GM08714 (cell line): ENCODE measurements around the gene HOTAIR.

Experiments
- H3K4me3 ChIP-seq: fragments of 200-500 bp; sonication (Bioruptor generic); 2 replicates; pipeline ENCODE4 v1.5.1; 2014; ENCODE audit warnings: mild to moderate bottlenecking, low read length, inconsistent platforms
- ZNF274 ChIP-seq: IDR thresholded peaks from 2 replicates; pipeline ENCODE4 v1.6.1; 2012; ENCODE audit warnings: mild to moderate bottlenecking, low read depth, low read length

The HOTAIR gene

DNA sequence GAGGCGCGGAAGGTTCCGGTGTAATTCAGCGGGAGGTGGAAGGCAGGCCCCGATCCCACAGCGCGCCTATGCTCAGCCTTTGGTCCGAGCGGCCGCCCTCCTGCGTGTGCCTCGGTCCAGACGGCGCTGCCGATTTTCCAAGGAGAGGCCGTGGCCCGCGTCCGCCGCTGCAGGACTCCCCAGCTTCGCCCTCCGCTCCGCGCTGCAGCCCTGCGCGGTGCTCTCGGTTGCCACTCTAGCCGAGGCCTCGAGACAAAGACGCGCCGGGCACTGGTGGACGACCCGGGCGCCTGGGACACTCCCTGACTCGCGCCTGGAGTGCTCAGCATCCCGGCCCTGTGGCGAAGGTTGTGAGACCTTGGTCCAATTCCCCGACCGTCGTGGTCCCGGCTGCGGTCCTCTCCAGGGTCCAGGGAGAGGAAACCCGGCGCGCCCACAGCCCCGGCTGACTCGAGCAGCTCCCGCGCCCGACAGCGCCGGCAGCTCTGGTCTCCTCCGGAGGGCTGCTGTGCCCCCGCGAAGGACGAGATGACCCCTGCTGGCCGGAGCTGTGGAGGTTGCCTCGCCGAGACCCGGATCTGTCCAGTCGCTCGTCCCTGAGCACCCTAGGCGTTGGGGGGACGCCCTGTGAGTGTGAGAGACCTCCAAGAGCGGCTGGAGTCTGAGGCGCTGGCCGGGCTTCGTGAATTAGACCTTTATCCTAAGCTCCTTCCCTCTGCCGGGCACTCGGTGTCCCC lies 13.6 kb downstream of the HOTAIR start:
- no peak for TF ChIP-seq ZNF274
- H3K4me3 ChIP-seq: no peak overlapping the region

DNA sequence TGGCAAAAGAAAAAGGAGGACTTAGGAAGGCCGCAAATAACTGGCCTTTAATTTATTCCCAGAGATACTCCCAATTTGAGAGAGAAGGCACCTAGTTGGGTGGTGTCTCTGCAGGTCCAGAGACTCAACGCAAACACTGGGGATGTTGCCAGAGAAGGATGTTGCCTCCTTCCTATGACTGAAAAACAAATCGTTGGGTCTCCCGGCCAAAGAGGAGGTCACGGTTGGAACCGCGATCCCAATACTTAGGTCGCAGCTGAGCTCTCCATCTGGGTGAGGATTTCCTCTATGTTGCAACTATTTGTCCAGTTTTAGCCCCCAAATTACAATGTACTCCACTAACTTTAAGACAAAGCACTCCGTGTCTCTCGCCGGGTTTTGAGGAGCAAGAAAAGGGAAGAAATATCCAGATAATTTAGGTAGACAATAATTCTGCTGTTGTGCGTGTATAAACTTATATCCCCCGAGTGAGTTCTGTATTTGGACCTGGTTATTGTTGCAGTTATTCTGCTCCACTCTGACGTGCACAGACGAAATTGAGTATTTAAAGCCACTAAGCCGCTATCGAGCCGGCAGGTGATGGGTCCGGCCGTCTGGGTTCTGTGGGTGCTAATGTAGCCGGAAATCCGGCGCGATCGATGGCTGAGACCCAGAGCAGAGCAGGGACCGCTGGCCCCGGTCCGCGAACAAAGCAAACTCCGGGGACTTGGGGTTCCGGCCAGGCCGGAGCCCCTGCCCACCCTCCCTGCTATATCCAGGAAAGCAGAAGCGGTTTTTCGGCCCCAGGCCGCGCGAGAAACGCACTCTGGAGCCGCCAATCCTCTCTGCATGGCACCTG lies 14.3 kb downstream of the HOTAIR start:
- no peak overlapping the region for H3K4me3 ChIP-seq
- no peak for TF ChIP-seq ZNF274

DNA sequence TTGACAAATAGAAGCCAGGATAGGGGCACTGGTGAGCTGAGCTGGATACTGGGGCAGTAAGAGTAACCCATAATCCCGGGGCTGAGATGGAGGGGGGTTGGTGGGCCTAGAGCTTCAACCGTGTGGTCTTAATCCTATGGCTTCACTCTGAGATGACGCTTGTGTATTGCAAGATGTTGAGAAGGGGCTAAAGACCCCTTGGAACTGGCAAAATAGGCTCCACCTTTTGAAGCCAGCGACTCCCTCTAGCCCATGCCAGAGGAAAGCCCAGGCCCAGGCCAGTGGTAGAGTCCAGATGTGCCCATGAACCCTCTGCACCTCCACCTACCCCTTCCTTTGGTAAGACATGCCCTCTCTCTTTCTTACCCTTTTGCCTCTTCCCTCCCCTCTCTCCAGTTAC lies 15.4 kb downstream of the HOTAIR start:
- H3K4me3 ChIP-seq: no peak overlapping the region
- TF ChIP-seq ZNF274: no peak

DNA sequence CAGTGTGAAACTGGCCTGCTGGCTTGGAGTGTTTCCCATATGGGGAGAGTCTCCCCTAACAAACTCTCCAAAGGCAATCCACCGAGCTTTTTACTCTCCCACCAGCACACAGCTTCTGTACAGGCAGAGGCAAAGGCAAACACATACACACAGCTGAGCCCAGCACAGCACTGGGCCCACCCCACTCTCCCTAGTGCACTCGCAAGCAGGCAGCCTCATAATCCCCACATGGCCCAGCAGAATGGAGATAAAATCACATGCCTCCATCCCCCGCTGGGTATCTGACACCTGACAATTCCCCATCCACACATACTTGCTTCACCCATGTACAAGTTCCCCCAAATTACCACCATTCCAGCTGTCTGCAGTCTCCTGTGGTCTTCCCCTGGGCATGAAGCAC lies 16.6 kb downstream of the HOTAIR start:
- H3K4me3 ChIP-seq: no peak overlapping the region
- no peak for TF ChIP-seq ZNF274

DNA sequence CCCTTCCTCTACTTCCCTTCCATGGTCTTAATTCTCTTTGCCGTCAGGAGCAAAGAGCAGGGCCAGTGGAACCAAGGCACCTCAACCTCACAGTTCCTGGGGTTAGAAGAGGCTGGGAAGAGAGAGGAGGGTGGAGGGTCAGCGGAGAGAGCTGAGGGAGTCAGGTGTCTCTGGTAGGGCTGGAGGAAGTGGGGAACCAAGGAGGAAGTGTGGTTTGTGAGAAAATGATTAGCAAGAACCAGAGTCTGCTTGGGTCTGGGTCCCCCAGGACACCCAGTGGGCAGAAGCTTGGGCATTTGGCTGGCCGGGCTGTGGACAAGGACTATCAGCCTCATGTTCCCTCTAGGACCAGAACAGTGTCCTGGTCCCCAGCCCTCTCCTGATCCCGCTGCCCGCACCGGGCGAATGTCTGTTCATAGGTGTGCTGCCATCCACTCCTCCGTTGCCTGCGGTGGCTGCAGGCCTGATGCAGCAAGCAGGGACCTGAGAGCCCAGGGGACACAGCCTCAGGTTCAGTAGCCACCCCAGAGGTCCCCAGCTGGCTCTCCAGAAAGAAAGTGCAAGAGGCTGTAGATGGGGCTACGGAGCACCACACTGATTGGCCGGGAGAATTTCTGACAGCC lies 17.7 kb downstream of the HOTAIR start:
- no peak for TF ChIP-seq ZNF274
- H3K4me3 ChIP-seq: no peak overlapping the region

DNA sequence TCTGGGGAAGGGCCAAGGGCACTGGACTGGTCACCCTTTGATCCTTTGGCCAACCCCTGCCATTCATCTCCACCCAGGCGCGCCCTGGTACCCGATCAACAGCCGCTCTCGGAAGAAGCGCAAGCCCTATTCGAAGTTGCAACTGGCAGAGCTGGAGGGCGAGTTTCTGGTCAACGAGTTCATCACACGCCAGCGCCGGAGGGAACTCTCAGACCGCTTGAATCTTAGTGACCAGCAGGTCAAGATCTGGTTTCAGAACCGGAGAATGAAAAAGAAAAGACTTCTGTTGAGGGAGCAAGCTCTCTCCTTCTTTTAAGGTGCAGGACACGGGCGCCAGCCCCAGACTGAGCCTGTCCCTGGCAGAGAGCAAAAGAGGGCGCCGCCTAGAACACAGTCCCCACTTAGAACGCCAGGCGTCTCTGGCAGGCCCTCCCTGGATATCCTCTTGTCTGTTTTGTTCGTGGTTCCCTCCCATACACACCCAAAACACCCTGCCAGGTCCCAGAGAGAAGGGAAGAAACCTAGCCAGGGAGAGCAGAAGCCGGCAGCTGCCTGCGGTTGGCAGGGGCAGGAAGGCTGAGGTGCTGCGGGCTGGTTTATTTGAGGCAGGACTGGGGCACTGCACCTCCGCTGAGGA lies 18.4 kb downstream of the HOTAIR start:
- H3K4me3 ChIP-seq: no peak overlapping the region
- no peak for TF ChIP-seq ZNF274

DNA sequence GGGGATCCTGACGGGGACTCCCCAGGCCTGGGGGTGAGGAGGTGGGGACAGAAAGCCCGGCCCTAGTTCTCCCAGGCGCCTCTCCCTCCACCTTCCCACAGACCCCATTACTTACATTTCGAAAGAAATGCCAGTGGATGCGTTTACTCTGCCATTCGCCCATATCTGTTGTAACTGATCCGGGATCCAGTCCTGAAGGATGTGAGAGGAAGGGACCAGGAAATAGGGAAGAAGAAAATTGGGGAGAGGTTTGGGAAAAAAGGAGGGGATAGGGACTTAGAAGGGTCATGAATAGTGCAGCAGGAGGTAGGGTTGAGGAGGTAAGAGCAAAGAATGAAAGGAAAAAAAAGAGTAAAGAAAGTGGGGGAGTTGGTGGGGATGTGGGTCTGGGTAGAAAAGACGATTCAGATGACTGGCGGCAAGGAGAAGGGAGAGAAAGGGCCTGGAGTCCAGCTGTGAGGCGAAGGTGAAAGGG lies 18.9 kb downstream of the HOTAIR start:
- no peak for TF ChIP-seq ZNF274
- no peak overlapping the region for H3K4me3 ChIP-seq

DNA sequence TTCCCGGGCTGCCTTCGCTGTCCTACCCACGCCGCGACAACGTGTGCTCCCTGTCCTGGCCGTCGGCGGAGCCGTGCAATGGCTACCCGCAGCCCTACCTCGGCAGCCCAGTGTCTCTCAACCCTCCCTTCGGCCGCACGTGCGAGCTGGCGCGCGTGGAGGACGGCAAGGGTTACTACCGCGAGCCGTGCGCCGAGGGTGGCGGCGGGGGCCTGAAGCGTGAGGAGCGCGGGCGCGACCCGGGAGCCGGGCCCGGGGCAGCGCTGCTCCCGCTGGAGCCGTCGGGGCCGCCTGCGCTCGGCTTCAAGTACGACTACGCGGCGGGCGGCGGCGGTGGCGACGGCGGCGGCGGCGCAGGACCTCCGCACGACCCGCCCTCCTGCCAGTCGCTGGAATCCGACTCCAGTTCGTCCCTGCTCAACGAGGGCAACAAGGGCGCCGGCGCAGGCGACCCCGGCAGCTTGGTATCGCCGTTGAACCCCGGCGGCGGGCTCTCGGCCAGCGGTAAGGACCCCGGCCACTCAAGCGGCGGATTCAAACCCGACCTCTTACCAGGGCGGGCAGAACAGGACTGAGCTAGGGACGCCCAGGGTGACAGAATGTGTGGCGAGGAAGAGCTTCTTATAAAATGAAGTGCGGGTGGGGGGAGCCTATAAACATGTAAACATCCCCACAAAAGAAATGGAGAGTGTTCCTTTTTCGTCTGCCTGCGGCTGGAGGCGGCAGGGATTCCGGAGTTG lies 19.5 kb downstream of the HOTAIR start:
- no peak overlapping the region for H3K4me3 ChIP-seq
- TF ChIP-seq ZNF274: no peak

DNA sequence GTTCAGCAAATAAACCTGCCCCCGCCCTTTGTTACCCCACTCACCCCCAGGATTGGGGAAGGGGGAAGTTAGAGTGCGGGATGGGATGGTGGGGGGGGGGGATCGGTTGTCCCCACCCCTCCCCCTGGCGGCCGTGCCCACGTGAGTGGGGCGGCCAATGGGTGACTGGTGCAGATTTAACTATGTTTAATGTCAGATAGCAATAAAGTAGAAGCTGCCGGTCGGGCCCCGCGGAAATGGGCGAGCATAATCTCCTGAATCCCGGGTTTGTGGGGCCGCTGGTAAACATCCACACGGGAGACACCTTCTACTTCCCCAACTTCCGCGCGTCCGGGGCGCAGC lies 20.1 kb downstream of the HOTAIR start, which contains the start of gene HOXC12:
Gene HOXC12 (plus strand): TSS at position 210 of the 342 bp plus-strand sequence. CDS start 27 bp downstream, at position 237.
- no peak for TF ChIP-seq ZNF274
- H3K4me3 ChIP-seq: no peak within 1 kb of the TSS

DNA sequence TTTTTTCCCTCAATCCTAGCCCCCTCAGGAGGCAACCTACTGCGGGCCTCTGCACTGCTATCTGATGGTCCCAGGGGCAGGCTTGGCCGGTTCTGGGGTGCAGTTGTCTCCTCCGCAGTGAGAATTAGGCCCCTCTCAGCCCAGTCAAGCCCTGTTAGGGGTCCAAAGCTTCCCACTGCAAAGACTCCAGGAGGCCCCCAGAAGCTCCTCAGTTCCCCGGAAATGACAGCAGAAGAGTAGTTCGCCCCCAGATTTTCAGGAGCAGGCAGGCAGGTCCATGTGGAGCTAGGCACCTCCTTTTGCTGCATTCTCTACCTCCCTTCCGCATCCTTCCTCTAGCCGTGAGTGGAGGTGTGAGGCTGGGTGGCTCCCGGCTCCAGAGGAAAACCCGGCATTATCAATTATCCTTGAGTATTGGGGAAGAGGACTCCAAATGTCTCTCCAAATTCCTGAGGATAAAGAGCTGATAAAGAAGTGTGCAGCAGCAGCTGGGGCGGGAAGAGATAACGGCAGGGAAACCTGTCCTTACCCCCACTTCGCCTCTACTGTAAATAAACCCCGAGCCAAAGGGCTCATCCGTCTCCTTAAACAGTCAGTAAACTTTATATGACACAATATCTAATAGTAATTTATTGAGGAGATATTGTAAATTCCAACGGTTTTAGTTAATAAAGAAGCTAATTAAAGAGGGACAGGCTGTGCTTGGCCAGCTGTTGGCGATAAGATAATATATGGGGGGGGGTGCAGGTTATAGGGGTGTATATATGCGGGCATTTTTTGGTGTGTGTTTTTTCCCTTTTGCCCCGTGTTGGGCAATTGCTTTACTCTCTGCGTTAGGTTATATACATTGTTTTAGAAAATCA lies 20.7 kb downstream of the HOTAIR start:
- no peak for TF ChIP-seq ZNF274
- H3K4me3 ChIP-seq: no peak overlapping the region

DNA sequence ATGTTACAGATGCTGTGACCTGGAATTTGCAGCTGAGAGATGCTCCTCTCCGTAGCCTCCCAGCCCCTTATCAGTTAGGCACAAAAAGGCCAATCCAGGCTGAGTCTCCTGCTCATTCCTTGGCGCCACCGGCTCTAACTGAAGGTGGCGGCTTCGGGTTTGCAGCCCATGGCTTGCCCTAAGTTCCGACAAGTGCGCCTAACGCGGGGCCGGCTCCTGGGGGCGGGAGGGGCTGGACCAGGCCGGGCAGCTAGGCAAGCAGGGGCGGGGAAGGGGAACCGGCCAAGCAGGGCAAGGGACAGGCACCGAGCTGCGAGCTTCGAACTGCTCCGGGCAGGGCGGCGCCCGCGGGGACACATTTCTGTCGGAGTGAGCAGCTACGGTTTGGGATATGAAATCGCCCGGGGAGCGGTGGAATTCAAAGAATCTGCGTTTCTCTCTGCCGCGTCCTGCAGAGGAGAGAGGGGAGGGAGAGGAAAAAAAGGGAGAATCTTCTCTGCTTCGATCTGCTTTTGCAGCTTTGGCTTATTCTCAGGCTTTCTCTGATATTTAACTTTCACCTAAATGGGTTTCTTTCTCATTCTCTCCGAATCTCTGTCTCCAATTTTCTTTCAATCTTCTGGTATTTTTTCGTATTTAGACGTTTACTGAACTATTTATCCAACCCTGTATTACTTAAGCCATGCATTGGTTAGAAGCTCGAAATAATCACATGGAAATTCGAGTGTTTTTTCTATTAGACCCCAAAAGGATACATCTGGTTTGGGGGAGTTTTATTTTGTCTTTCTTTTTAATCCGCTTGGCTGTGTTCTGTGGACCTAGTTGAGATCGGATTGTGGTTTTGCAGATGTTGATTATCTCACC lies 21.7 kb downstream of the HOTAIR start:
- no peak overlapping the region for H3K4me3 ChIP-seq
- no peak for TF ChIP-seq ZNF274

DNA sequence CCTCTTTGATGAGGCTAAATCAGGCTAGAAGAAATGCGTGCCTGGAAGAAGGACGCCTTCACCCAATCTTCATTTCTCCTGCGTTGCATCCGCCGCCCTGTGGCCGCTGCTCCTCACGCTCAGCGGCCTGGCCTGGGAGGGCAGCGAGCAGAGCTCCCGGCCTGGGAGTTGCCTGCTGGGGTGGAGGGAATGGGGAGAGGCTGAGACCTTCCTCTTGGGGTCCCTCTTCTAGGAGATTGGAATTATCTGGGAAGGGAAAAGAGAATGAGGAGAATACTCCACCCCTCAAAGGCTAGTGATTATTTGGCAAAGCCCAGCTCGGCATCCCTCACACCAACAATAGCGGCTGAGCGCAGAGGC lies 22.4 kb downstream of the HOTAIR start:
- no peak overlapping the region for H3K4me3 ChIP-seq
- TF ChIP-seq ZNF274: no peak
